ENCODE measurements around the gene SH3BP4. TPM values are rescaled to one million over a fixed set of nuclear protein-coding genes. Genes with fewer than 3 reads are reported as not detected.
"Not testable (repeated sequence)": the region's sequence is repeated elsewhere in the genome, so short reads cannot be mapped to it uniquely, and the experiment has no call there.

Gene SH3BP4
- total RNA-seq, 1 experiment from 2014 or later = 33.9 TPM

GRCh38 chr2:235003096-235003775 lies 51.4 kb downstream of the SH3BP4 start:
- no peak for DNase-seq (ENCODE audit: low read depth)
- in situ Hi-C loops (cut with HindIII; ENCODE audit: low pct_unique_long_range_greater_than_20kb, low sequenced_read_pairs) = no loop called here

DNA sequence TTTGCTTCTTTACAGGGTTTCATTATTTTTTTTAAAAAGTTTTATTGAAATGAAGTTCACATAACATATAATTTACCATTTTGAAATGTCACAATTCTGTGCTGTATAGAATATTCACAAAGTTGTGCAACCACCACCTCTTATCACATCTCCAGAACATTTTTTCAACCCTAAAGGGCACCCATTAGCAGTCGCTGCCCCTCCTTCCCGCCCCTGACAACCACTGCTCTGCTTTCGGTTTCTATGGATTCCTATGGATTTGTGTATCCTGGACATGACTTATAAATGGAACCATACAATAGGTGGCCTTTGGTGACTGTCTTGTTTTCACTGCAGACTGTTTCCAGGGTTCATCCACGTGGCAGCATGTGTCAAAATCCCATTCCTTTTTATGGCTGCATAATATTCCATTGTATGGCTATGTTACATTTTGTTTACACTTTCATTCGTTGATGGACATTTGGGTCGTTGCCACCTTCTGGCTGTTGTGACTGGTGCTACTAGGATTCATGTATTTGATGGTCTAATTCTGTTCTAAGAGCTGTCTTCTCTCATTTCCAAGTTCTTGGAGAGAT lies 52.6 kb downstream of the SH3BP4 start:
- no peak for DNase-seq (ENCODE audit: low read depth)
- in situ Hi-C loops (cut with HindIII; ENCODE audit: low pct_unique_long_range_greater_than_20kb, low sequenced_read_pairs) = no loop called here

- DNase-seq (ENCODE audit: low read depth) = no peak
- in situ Hi-C loops (cut with HindIII; ENCODE audit: low pct_unique_long_range_greater_than_20kb, low sequenced_read_pairs) = no loop called here
These were observed 53.2 kb downstream of the SH3BP4 start for GRCh38 chr2:235005023-235005422.

- in situ Hi-C loops (cut with HindIII; ENCODE audit: low pct_unique_long_range_greater_than_20kb, low sequenced_read_pairs) = no loop called here
These were observed 53.9 kb downstream of the SH3BP4 start for GRCh38 chr2:235005603-235006259.

GRCh38 chr2:235006461-235006860 lies 54.6 kb downstream of the SH3BP4 start:
- no peak for DNase-seq (ENCODE audit: low read depth)
- in situ Hi-C loops (cut with HindIII; ENCODE audit: low pct_unique_long_range_greater_than_20kb, low sequenced_read_pairs) = no loop called here

More at GRCh38 chr2:235005603-235006259, 53.9 kb downstream of the SH3BP4 start:
- DNase-seq (ENCODE audit: low read depth) = no peak

GRCh38 chr2:235006986-235007385 lies 55.2 kb downstream of the SH3BP4 start:
- in situ Hi-C loops (cut with HindIII; ENCODE audit: low pct_unique_long_range_greater_than_20kb, low sequenced_read_pairs) = no loop called here

GRCh38 chr2:235007664-235008457 lies 56.0 kb downstream of the SH3BP4 start:
- in situ Hi-C loops (cut with HindIII; ENCODE audit: low pct_unique_long_range_greater_than_20kb, low sequenced_read_pairs) = no loop called here
- no peak for DNase-seq (ENCODE audit: low read depth)

More at GRCh38 chr2:235006986-235007385, 55.2 kb downstream of the SH3BP4 start:
- DNase-seq (ENCODE audit: low read depth) = no peak

DNA sequence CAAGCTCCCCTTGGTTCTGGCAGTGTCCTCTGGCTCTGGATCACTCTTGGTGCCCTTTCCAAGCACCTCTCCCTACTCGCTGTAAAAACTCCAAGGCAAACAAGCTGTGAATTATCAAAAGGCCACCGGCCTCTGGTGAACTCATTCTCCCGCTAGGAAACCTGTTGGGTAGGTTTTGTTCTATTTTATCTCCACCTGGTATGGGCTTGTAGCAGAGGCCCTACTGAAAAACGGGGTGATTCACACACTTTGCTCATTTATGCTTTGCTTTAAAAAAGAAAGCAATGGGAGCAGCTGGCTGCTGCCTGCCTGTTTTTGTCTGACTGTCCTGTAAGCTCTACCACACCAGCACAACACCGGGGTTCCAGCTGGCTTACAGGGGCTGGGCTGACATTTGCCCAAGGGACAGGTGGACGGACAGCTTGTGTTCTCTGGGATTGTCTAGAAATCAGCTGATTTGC lies 56.8 kb downstream of the SH3BP4 start:
- in situ Hi-C loops (cut with HindIII; ENCODE audit: low pct_unique_long_range_greater_than_20kb, low sequenced_read_pairs) = no loop called here

DNA sequence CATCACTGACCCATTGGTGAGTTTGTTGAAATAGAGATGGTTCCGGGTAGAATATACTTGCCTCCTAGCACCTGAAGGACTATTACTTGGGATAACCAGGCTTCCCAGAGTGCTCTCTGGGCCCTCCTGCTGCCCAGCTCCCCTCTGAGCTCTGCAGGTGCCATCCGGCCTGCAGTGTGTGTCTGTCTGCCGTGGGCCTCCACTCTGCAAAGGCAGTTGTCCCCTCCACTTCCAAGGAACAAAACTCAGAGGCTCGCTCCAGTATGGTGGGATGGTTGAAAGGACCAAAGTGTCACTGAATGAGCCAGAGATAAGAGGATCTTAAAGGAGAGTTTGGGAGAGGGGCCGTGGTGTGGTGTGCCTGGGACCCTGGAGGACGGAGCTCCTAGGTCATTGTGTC lies 57.3 kb downstream of the SH3BP4 start:
- in situ Hi-C loops (cut with HindIII; ENCODE audit: low pct_unique_long_range_greater_than_20kb, low sequenced_read_pairs) = no loop called here
- no peak for DNase-seq (ENCODE audit: low read depth)

More for the DNA sequence above, 56.8 kb downstream of the SH3BP4 start:
- no peak for DNase-seq (ENCODE audit: low read depth)

GRCh38 chr2:235010117-235010714 lies 58.4 kb downstream of the SH3BP4 start:
- DNase-seq (ENCODE audit: low read depth) = no peak
- in situ Hi-C loops (cut with HindIII; ENCODE audit: low pct_unique_long_range_greater_than_20kb, low sequenced_read_pairs) = no loop called here

- in situ Hi-C loops (cut with HindIII; ENCODE audit: low pct_unique_long_range_greater_than_20kb, low sequenced_read_pairs) = no loop called here
- DNase-seq (ENCODE audit: low read depth) = no peak
These were observed 59.8 kb downstream of the SH3BP4 start for GRCh38 chr2:235011607-235011928.

GRCh38 chr2:235011929-235012631 lies 60.3 kb downstream of the SH3BP4 start:
- no peak for DNase-seq (ENCODE audit: low read depth)
- in situ Hi-C loops (cut with HindIII; ENCODE audit: low pct_unique_long_range_greater_than_20kb, low sequenced_read_pairs) = no loop called here

- in situ Hi-C loops (cut with HindIII; ENCODE audit: low pct_unique_long_range_greater_than_20kb, low sequenced_read_pairs) = no loop called here
- DNase-seq (ENCODE audit: low read depth) = no peak
These were observed 65.6 kb downstream of the SH3BP4 start for GRCh38 chr2:235017441-235017840.

DNA sequence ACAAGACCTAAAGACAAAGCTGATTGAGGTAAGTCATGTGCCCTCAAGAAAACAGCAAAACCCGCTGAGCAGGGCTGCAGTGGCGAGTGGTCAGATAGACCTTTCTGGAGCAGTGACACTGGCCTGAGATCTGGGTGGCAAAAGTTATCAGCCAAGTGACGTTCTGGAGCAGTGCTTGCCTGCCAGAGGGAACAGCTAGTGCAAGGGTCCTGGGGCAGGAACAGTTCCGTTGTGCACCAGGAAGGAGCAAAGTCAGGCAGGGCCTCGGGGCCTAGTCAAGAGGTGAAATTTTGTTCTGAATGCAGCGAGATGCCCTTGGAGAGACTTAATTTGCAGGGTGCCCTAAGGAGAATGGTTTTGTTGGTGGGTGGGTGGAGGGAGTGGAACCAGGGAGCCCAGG lies 67.0 kb downstream of the SH3BP4 start:
- no peak for DNase-seq (ENCODE audit: low read depth)
- in situ Hi-C loops (cut with HindIII; ENCODE audit: low pct_unique_long_range_greater_than_20kb, low sequenced_read_pairs) = no loop called here

- DNase-seq (ENCODE audit: low read depth) = peak; percentile 57
- in situ Hi-C loops (cut with HindIII; ENCODE audit: low pct_unique_long_range_greater_than_20kb, low sequenced_read_pairs) = not testable (repeated sequence)
These were observed 68.3 kb downstream of the SH3BP4 start for GRCh38 chr2:235020141-235020540.

DNA sequence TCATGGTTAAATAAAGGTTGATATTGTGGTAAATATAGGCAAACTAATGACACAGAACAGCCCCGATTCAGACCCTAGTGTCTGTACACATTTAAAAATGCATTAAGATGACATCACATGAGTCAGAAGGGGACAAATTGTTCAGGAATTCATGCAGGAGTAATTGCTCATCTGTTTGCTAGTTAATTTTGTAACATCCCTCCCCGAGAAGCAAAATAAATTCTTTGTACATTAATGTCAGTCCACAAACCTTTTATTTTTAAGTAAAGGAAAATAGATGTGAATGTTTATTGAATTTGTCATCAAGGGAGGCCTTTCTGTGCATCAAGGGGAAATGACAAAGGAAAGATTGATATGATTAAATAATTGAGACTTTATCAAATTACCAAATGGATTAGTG lies 69.9 kb downstream of the SH3BP4 start:
- DNase-seq (ENCODE audit: low read depth) = peak; percentile 68
- in situ Hi-C loops (cut with HindIII; ENCODE audit: low pct_unique_long_range_greater_than_20kb, low sequenced_read_pairs) = no loop called here

DNA sequence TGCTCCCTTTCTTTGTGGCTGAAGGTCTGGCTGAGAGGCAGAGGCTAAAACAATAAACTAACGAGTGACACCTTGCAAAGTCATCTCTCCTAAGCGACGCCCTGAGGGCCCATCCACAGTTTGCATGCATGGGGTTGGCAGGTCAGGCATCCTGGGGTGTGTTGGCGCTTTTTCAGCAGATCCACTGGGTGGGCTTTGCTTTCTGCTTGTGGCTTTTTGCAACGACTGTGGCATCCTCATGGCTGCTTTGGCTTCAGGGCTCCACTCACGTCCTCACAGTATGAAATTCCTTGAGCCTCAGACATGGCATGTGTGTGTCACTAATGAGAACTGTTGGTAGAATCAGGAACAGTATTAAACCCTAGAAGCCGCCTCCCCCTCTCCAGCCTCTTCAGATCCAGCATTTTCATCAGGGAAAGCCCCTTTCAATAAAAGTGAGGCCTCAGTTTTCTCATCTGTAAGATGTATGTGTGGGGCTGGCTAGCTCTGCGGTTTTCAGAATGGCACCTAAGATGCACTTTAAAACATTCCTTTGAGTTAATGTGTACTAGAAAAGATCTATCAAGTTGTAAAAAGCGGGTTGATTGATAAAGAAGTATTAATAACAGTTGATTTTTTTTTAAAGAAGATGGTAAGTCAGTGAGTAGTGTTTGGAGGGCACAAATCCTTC lies 72.5 kb downstream of the SH3BP4 start:
- in situ Hi-C loops (cut with HindIII; ENCODE audit: low pct_unique_long_range_greater_than_20kb, low sequenced_read_pairs) = no loop called here
- peak; percentile 90 for DNase-seq (ENCODE audit: low read depth)

Measured in Caki2 (cell line).